A549 (cell line): ENCODE measurements around the gene TSEN54. TPM values are rescaled to one million over a fixed set of nuclear protein-coding genes. Genes with fewer than 3 reads are reported as not detected.
A peak's percentile ranks its signal among the peaks of the same experiment; 100 is the strongest.

Experiments used
- ATAC-seq, 2 experiments: fragments of 200-7000 bp in 1 of 2; fragments of >200 bp in 1 of 2; cut with Nextera tagmentation in 1 of 2; cut with Tn5 transposase in 1 of 2; 3 replicates each; pipeline versions ENCODE4 v1.8.0 to v1.9.1; 2018 to 2020; ENCODE audit warnings: mild to moderate bottlenecking in 1 of 2, moderate library complexity in 1 of 2
- CTCF ChIA-PET: fragments of 300-600 bp; sonication (Branson Sonifier 250); formaldehyde crosslinking; extraction: SDS; loops from one replicate; lab custom pipeline; 2021; ENCODE audit warnings: antibody characterized with exemption, inconsistent platforms; lab: Yijun Ruan, JAX
- POLR2A ChIA-PET: fragments of 350-600 bp; formaldehyde crosslinking; extraction: SDS; loops from one replicate; lab custom pipeline; 2021; ENCODE audit warnings: antibody characterized with exemption, inconsistent platforms; lab: Yijun Ruan, JAX
- DNase-seq, 2 experiments: peaks; one replicate each; pipeline versions ENCODE4 v3.0.0 to v3.0.0-alpha.2; 2011 to 2016; ENCODE audit warnings: low read depth in 1 of 2, low spot score in 1 of 2
- FAIRE-seq: peaks from 2 replicates; lab custom pipeline; 2011; peaks lifted over from hg19 to GRCh38; lab: Jason Lieb, UNC
- H3K27ac ChIP-seq, 2 experiments: fragments of >200 bp; sonication (Bioruptor Twin); formaldehyde crosslinking; 3 replicates each; pipeline ENCODE4 v1.5.1; 2016 to 2017
- H3K4me1 ChIP-seq: fragments of >200 bp; sonication (Bioruptor Twin); formaldehyde crosslinking; 3 replicates; pipeline ENCODE4 v1.6.1; 2016
- H3K4me2 ChIP-seq: fragments of >200 bp; sonication (Bioruptor Twin); formaldehyde crosslinking; 3 replicates; pipeline ENCODE4 v1.6.1; 2016
- H3K4me3 ChIP-seq: fragments of >200 bp; sonication (Bioruptor Twin); formaldehyde crosslinking; 3 replicates; pipeline ENCODE4 v1.5.1; 2016
- H3K9me3 ChIP-seq: fragments of >200 bp; sonication (Bioruptor Twin); formaldehyde crosslinking; 3 replicates; pipeline ENCODE4 v1.6.1; 2016
- ATOH8 ChIP-seq: fragments of 250-450 bp; sonication (Bioruptor Pico); IDR thresholded peaks from 2 replicates; pipeline ENCODE4 v1.5.0; 2020; ENCODE audit warnings: low read depth, mild to moderate bottlenecking, moderate library complexity
- BHLHE40 ChIP-seq: IDR thresholded peaks from 2 replicates; pipeline ENCODE4 v1.6.1; 2012; ENCODE audit warnings: low read depth, low read length, inconsistent platforms
- E2F6 ChIP-seq: IDR thresholded peaks from 2 replicates; pipeline ENCODE4 v1.6.1; 2012; ENCODE audit warnings: low read depth, borderline replicate concordance
- ELK1 ChIP-seq: fragments of 150-350 bp; IDR thresholded peaks from 2 replicates; pipeline ENCODE4 v1.6.1; 2014; ENCODE audit warnings: low read depth, mild to moderate bottlenecking, low read length
- FOXS1 ChIP-seq: fragments of 250-450 bp; sonication (Bioruptor Pico); IDR thresholded peaks from 2 replicates; pipeline ENCODE4 v1.5.0; 2020; ENCODE audit warnings: mild to moderate bottlenecking, moderate library complexity
- GATA3 ChIP-seq: IDR thresholded peaks from 2 replicates; pipeline ENCODE4 v1.6.1; 2012; ENCODE audit warnings: borderline replicate concordance
- HES2 ChIP-seq: fragments of >200 bp; sonication (Bioruptor Twin); formaldehyde crosslinking; IDR thresholded peaks from 2 replicates; pipeline ENCODE4 v1.6.1; 2016
- HMGXB4 ChIP-seq: fragments of 250-450 bp; sonication (Bioruptor Pico); IDR thresholded peaks from 2 replicates; pipeline ENCODE4 v1.5.0; 2021; ENCODE audit warnings: mild to moderate bottlenecking, moderate library complexity, borderline replicate concordance
- HOXB13 ChIP-seq: fragments of 250-450 bp; sonication (Bioruptor Pico); IDR thresholded peaks from 2 replicates; pipeline ENCODE4 v1.5.0; 2020; ENCODE audit warnings: low read depth, mild to moderate bottlenecking, moderate library complexity
- MAFK ChIP-seq: fragments of 450-650 bp; IDR thresholded peaks from 2 replicates; pipeline ENCODE4 v1.6.1; 2014; ENCODE audit not compliant: partially characterized antibody
- NPAS2 ChIP-seq: fragments of 250-450 bp; sonication (Bioruptor Pico); IDR thresholded peaks from 2 replicates; pipeline ENCODE4 v1.8.0; 2022; ENCODE audit warnings: mild to moderate bottlenecking, moderate library complexity, borderline replicate concordance
- NR3C1 ChIP-seq: fragments of >200 bp; sonication (Bioruptor Twin); formaldehyde crosslinking; IDR thresholded peaks from 3 replicates; pipeline ENCODE4 v1.6.1; 2017
- PBX3 ChIP-seq: IDR thresholded peaks from 2 replicates; pipeline ENCODE4 v1.6.1; 2012
- PHF8 ChIP-seq: fragments of 200-600 bp; sonication (generic); IDR thresholded peaks from 2 replicates; pipeline ENCODE4 v1.6.1; 2016; ENCODE audit warnings: low read depth, mild to moderate bottlenecking, antibody characterized with exemption, moderate library complexity, borderline replicate concordance
- POLR2AphosphoS2 ChIP-seq: conservative IDR thresholded peaks from 2 replicates; pipeline ENCODE4 v1.6.1; 2012; ENCODE audit warnings: low read length, improper control_type of control experiment, inconsistent platforms
- RFX5 ChIP-seq: fragments of 450-650 bp; IDR thresholded peaks from 2 replicates; pipeline ENCODE4 v1.7.1; 2014; ENCODE audit warnings: antibody characterized with exemption, mild to moderate bottlenecking, moderate library complexity
- RNF2 ChIP-seq: fragments of 200-600 bp; sonication (generic); IDR thresholded peaks from 2 replicates; pipeline ENCODE4 v1.6.1; 2016; ENCODE audit warnings: low read depth, mild to moderate bottlenecking, antibody characterized with exemption, moderate library complexity, borderline replicate concordance
- USF2 ChIP-seq: fragments of 450-650 bp; IDR thresholded peaks from 2 replicates; pipeline ENCODE4 v1.6.1; 2014; ENCODE audit warnings: antibody characterized with exemption
- ZC3H11A ChIP-seq: fragments of 450-650 bp; IDR thresholded peaks from 2 replicates; pipeline ENCODE4 v1.6.1; 2014; ENCODE audit warnings: antibody characterized with exemption, mild to moderate bottlenecking
- WGBS: methylation state at CpG from one replicate; pipeline ENCODE4 v1.1.6; 2017; ENCODE audit errors: missing lambda C conversion rate; 5-methylcytosine and 5-hydroxymethylcytosine counted together
- polyA plus RNA-seq, 4 experiments: library from polyadenylated mRNA; depleted of rRNA in 3 of 4; stranded (reverse); fragments of >200 nt; fragmentation: RNase III in 1 of 4; extraction: RNeasy Plus Mini Kit Qiagen cat#74134 plus additional on column Dnase treatment in 1 of 4; gene quantifications; 2 replicates in 3 of 4; 3 replicates in 1 of 4; pipeline ENCODE4 v1.2.3, GENCODE V29; 2011 to 2017

Gene TSEN54
- polyA plus RNA-seq, 2 of the 4 experiments (the other 2 are of a cell fraction): 24.8 to 38.4 TPM

- no peaks in the 10 kb centered on the region for H3K4me1 ChIP-seq
- ChIA-PET CTCF (interaction anchor here (0.6 to 6.1 kb wide), 19 partner anchors 9 to 263 kb away, joined by 3 to 26 read pairs (median 4); partner anchors contain the start of genes SMIM5, TMEM94 and TSEN54), POLR2A (no interaction called here)
- no peak overlapping the region for H3K4me3 ChIP-seq
- H3K27ac ChIP-seq: no peak overlapping the region
- H3K4me2 ChIP-seq: no peak overlapping the region
- no peak for TF ChIP-seq HOXB13 (CRISPR knock-in tag)
- no peak for TF ChIP-seq PHF8
- no peak for TF ChIP-seq ELK1
- TF ChIP-seq ZC3H11A: no peak
- no peak for TF ChIP-seq POLR2AphosphoS2
- no peak for TF ChIP-seq E2F6
- TF ChIP-seq RNF2: no peak
- TF ChIP-seq HES2: no peak
- TF ChIP-seq PBX3: no peak
- TF ChIP-seq BHLHE40: no peak
- no peak for TF ChIP-seq NR3C1
- H3K9me3 ChIP-seq: no peaks in the 10 kb centered on the region
- 73% methylated on average over 5 of the region's 5 CpGs for WGBS
- ATAC-seq: peak in 1 of 2 experiments; percentile 22; a peak in 3 of 6 replicates
- FAIRE-seq: no peak
- DNase-seq: no peak
These were observed 29.4 kb upstream of the TSEN54 start for GRCh38 chr17:75486951-75487350.

GRCh38 chr17:75487351-75488070, 28.8 kb upstream of the TSEN54 start:
- no peak for FAIRE-seq
- ChIA-PET CTCF (interaction anchor here (0.6 to 2.8 kb wide), 18 partner anchors 8 to 262 kb away, joined by 3 to 7 read pairs (median 4); partner anchors contain the start of genes TMEM94 and TSEN54), POLR2A (no interaction called here)

More at GRCh38 chr17:75487351-75488070, 28.8 kb upstream of the TSEN54 start:
- no peaks in the 10 kb centered on the region for H3K9me3 ChIP-seq
- H3K4me3 ChIP-seq: no peak overlapping the region
- ATAC-seq: peak in 1 of 2 experiments; percentile 9; a peak in 2 of 6 replicates
- H3K27ac ChIP-seq: no peak overlapping the region
- TF ChIP-seq ELK1 (no peak), HOXB13 (CRISPR knock-in tag) (no peak), ZC3H11A (no peak), HMGXB4 (CRISPR knock-in tag) (no peak), USF2 (no peak), NPAS2 (CRISPR knock-in tag) (no peak), POLR2AphosphoS2 (no peak), ATOH8 (no peak), GATA3 (no peak), MAFK (no peak), HES2 (no peak), RFX5 (no peak), FOXS1 (no peak)
- no peak for DNase-seq
- 86% methylated on average over 12 of the region's 12 CpGs for WGBS
- no peaks in the 10 kb centered on the region for H3K4me1 ChIP-seq
- no peak overlapping the region for H3K4me2 ChIP-seq
